Right lobe of liver (tissue), 4 donors: Measurements from ENCODE around the gene TNFAIP3.

ENCODE experiments used
- POLR2A ChIP-seq: fragments of 450-650 bp; IDR thresholded peaks from one replicate; pipeline ENCODE4 v1.6.1; 2017; ENCODE audit warnings: antibody characterized with exemption, mild to moderate bottlenecking
- TF ChIP-seq, protein P1 (sequence below), 4 donors: fragments of 200-600 bp in 3 of 4; fragments of 450-650 bp in 1 of 4; IDR thresholded peaks; one replicate each; pipeline versions ENCODE4 v1.5.1 to v1.8.0; 2016 to 2022; ENCODE audit warnings: antibody characterized with exemption in 4 of 4, mild to moderate bottlenecking in 2 of 4
- donor health status: DM: no; HTN: no; CAD: no.
- donor health status: DM: no; HTN: no; CAD: no.
- donor health status: DM: no; HTN: yes; CAD: no.

DNA sequence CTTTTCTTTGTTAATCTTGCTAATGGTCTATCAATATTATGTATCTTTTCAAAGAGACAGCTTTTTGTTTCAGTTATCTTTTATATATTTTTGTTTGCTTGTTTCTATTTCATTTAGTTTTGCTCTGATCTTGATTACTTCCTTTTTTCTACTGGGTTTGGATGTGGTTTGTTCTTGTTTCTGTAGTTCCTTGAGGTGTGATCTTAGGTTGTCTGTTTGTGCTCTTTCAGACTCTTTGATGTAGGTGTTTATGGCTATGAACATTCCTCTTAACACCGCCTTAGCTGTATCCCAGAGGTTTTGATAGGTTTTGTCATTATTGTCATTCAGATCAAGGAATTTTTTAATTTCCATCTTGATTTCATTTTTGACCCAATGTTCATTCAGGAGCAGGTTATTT lies 26.8 kb upstream of the TNFAIP3 start:
- TF ChIP-seq, protein P1, sequence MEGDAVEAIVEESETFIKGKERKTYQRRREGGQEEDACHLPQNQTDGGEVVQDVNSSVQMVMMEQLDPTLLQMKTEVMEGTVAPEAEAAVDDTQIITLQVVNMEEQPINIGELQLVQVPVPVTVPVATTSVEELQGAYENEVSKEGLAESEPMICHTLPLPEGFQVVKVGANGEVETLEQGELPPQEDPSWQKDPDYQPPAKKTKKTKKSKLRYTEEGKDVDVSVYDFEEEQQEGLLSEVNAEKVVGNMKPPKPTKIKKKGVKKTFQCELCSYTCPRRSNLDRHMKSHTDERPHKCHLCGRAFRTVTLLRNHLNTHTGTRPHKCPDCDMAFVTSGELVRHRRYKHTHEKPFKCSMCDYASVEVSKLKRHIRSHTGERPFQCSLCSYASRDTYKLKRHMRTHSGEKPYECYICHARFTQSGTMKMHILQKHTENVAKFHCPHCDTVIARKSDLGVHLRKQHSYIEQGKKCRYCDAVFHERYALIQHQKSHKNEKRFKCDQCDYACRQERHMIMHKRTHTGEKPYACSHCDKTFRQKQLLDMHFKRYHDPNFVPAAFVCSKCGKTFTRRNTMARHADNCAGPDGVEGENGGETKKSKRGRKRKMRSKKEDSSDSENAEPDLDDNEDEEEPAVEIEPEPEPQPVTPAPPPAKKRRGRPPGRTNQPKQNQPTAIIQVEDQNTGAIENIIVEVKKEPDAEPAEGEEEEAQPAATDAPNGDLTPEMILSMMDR (IDR thresholded peaks at IDR 0.05) = no peak
- no peak for TF ChIP-seq POLR2A
